ENCODE data around the gene SORCS2.

The SORCS2 gene

DNA sequence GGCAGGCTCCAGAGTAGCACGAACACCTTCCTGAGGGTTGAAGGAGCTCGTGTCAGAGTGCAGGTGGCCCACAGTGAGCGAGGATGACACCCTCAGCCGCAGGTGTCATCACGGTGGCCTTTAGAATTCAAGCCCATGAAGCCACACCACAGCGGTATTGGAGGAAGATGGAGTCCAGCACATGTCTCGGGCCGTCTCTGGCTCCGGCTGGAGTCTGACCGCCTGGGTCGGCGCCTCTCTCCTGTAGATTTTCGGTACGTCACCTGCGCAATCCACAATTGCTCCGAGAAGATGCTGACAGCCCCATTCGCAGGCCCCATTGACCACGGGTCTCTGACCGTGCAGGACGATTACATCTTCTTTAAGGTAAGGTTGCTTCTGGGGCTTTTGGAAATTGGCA, 471.8 kb downstream of the SORCS2 start:
- DNase-seq (ENCODE audit: extremely low read depth, low read depth), result no peak
- TF ChIP-seq, protein P1, sequence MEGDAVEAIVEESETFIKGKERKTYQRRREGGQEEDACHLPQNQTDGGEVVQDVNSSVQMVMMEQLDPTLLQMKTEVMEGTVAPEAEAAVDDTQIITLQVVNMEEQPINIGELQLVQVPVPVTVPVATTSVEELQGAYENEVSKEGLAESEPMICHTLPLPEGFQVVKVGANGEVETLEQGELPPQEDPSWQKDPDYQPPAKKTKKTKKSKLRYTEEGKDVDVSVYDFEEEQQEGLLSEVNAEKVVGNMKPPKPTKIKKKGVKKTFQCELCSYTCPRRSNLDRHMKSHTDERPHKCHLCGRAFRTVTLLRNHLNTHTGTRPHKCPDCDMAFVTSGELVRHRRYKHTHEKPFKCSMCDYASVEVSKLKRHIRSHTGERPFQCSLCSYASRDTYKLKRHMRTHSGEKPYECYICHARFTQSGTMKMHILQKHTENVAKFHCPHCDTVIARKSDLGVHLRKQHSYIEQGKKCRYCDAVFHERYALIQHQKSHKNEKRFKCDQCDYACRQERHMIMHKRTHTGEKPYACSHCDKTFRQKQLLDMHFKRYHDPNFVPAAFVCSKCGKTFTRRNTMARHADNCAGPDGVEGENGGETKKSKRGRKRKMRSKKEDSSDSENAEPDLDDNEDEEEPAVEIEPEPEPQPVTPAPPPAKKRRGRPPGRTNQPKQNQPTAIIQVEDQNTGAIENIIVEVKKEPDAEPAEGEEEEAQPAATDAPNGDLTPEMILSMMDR (IDR thresholded peaks at IDR 0.05; ENCODE audit: low read depth, low read length), result no peak

DNA sequence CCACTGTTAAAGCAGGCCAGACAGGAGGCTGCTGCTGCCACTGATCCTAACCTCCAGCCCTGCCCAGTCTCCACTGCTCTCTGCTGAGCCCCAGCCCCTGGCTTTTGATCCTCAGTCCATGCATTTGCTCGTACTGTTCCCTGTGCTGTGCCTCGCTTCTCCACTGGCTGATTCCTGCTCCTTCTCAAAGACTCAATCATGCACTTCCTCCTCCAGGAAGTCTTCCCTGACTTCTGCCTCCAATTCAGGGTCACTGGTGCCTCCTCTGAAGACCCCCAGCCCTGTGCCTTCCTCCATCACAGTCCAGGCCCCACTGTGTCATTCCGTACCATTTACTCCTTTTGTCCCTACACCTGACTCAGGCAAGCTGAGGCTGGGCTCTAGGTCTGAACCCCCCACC, 473.0 kb downstream of the SORCS2 start:
- TF ChIP-seq, protein P1 (IDR thresholded peaks at IDR 0.05; ENCODE audit: low read depth, low read length), result no peak
- no peak for DNase-seq (ENCODE audit: extremely low read depth, low read depth)

DNA sequence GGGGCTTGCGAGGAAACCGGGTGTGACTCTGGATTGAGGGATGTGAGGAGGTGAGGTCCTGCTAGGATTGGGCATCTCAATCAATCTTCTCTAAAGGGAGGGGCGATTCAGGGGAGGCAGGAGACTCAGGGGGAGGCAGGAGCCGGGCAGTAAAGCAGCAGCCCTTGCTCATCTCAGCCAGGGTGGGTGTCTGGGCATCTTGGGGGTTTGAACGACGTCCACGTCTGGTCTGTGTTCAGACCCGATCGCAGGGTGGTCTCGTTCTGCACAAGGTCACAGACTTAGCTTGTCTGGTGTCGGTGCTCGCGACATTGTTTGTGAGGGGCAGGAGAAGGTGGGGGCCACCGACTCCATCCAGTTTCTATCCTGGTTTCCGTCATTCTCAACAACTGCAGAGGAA, 473.7 kb downstream of the SORCS2 start:
- DNase-seq (ENCODE audit: extremely low read depth, low read depth), result no peak
- TF ChIP-seq, protein P1 (IDR thresholded peaks at IDR 0.05; ENCODE audit: low read depth, low read length), result no peak

DNA sequence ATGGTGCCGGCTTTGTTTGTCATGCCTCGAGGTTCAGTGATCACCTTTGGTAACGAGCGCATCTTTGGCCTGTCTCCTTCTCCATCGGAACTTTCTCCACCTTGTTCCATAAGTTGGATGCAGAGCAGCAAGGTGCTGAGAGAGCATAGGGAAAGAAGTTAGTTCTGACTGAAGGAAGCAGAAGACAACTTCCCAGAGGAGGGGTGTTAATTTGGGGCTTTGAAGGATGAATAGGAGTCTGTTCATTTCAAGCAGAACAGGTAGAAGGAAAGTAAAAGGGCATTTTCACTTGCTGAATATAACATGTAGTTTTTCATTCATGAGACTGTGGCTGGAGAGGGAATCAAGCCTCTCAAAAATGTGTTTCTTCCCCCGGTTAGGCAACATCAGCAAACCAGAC, 474.4 kb downstream of the SORCS2 start:
- no peak for DNase-seq (ENCODE audit: extremely low read depth, low read depth)
- TF ChIP-seq, protein P1 (IDR thresholded peaks at IDR 0.05; ENCODE audit: low read depth, low read length), result no peak

DNA sequence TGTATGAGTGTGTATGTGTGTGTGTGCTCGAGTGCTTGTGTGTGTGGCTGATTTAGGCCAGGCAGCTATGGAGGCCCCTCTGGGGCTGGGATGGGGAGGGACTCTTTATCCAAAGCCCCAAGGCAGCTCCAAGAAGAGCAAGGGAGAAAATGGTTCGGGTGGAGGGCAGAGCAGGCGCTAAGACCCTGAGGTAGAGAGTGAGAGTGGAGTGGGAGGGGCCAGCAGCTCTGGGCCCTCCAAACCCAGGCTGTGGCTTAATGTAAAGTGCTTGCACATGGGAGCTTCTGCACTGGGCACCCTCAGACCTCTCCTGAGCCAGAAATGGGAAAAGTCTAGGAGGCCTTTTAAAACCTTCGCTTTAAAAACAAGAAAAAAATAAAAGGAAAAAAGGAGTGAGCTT, 475.9 kb downstream of the SORCS2 start:
- TF ChIP-seq, protein P1 (IDR thresholded peaks at IDR 0.05; ENCODE audit: low read depth, low read length), result no peak
- no peak for DNase-seq (ENCODE audit: extremely low read depth, low read depth)

DNA sequence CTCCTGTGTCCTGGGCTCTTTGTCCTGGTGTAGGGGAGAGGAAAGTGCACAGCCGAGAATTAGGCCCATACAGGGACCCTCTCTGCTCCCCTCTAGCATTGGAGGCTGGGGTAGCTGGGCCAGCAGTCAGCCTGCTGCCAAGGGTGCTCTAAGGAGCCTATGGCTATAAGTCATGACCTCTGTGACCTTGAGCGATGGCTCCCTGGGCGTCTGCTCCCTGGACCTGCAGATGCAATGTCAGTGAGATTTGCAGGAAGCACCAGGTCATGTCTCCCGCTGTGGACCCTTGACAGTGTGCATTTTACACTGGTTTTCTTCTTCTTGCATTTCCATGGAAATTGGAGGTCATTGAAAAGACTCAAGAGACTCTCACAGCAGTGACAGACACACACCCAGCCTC, 476.5 kb downstream of the SORCS2 start:
- TF ChIP-seq, protein P1 (IDR thresholded peaks at IDR 0.05; ENCODE audit: low read depth, low read length), result no peak

DNA sequence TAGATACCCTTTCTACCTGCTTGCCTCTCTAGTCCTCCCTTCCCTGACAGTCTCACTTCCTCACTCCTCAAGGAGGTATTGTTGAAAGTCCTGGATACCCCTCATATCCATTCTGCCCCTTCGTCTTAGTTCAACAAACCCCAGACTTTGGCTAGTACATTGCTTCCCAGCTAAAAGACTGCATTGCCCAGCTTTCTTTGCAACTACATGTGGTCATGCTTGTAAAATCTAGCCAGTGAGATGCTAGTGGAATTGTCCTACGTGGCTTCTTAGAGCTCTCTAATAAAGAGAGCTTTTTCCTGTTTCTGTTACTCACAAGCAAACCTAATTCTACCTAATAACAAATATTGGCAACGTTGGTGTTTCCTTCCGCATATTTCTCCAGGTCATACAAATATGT, 480.3 kb downstream of the SORCS2 start:
- TF ChIP-seq, protein P1 (IDR thresholded peaks at IDR 0.05; ENCODE audit: low read depth, low read length), result no peak
- DNase-seq (ENCODE audit: extremely low read depth, low read depth), result no peak

More for the DNA sequence above, 476.5 kb downstream of the SORCS2 start:
- no peak for DNase-seq (ENCODE audit: extremely low read depth, low read depth)

Measured in AG09319 (cell line).